Uterus (tissue), 4 donors: ENCODE measurements around the gene CITED4. TPM values are rescaled to one million over a fixed set of nuclear protein-coding genes. Genes with fewer than 3 reads are reported as not detected.

Source experiments
- DNase-seq, 2 donors: peaks; one replicate each; pipeline ENCODE4 v3.0.0-alpha.2; 2019 to 2020
- H3K27ac ChIP-seq, 2 donors: fragments of 200-600 bp; sonication (generic); 1 replicate in 1 of 2; 2 replicates in 1 of 2; pipeline ENCODE4 v1.5.1; 2016 to 2018
- H3K27me3 ChIP-seq, 2 donors: fragments of 200-600 bp; sonication (generic); one replicate each; pipeline ENCODE4 v1.5.1; 2018 to 2019; ENCODE audit warnings: control low read depth in 1 of 2
- H3K36me3 ChIP-seq, 2 donors: fragments of 200-600 bp; sonication (generic); one replicate each; pipeline ENCODE4 v1.5.1; 2019; ENCODE audit warnings: control low read depth in 1 of 2
- H3K4me1 ChIP-seq, 2 donors: fragments of 200-600 bp; sonication (generic); one replicate each; pipeline ENCODE4 v1.5.1; 2018 to 2019; ENCODE audit warnings: control low read depth in 1 of 2
- H3K4me3 ChIP-seq, 2 donors: fragments of 200-600 bp; sonication (generic); 1 replicate in 1 of 2; 2 replicates in 1 of 2; pipeline ENCODE4 v1.5.1; 2018 to 2019; ENCODE audit warnings: mild to moderate bottlenecking in 1 of 2
- H3K9me3 ChIP-seq, 2 donors: fragments of 200-600 bp; sonication (generic); one replicate each; pipeline ENCODE4 v1.5.1; 2019; ENCODE audit warnings: control low read depth in 1 of 2
- POLR2A ChIP-seq, 2 donors: fragments of 450-650 bp; IDR thresholded peaks; one replicate each; pipeline ENCODE4 v1.6.1; 2016; ENCODE audit warnings: antibody characterized with exemption in 2 of 2, mild to moderate bottlenecking in 1 of 2, moderate library complexity in 1 of 2
- intact Hi-C: fragments of 100-400 bp; cut with DNase I; formaldehyde crosslinking; loops from one replicate; pipeline ENCODE4 v1.15.1; 2023; ENCODE audit warnings: low total_unique reads
- total RNA-seq, 4 donors: library from RNA; depleted of rRNA in 3 of 4; stranded (reverse); fragments of >200 nt in 3 of 4; gene quantifications; one replicate each; pipeline versions ENCODE4 v1.1.0 to v1.2.4, GENCODE V29; 2014 to 2023
- TF ChIP-seq, protein P1 (sequence below), 4 experiments: fragments of 200-600 bp in 2 of 4; fragments of 450-650 bp in 2 of 4; sonication (generic) in 2 of 4; IDR thresholded peaks; one replicate each; pipeline ENCODE4 v1.5.1; 2016 to 2019; ENCODE audit warnings: antibody characterized with exemption in 4 of 4, mild to moderate bottlenecking in 2 of 4, moderate library complexity in 1 of 4
- donor health status: DM: yes; HTN: yes; CAD: no.

Gene CITED4
- total RNA-seq, 4 donors from 2014 or later, result 4.1 to 99.9 (median 19.9) TPM

DNA sequence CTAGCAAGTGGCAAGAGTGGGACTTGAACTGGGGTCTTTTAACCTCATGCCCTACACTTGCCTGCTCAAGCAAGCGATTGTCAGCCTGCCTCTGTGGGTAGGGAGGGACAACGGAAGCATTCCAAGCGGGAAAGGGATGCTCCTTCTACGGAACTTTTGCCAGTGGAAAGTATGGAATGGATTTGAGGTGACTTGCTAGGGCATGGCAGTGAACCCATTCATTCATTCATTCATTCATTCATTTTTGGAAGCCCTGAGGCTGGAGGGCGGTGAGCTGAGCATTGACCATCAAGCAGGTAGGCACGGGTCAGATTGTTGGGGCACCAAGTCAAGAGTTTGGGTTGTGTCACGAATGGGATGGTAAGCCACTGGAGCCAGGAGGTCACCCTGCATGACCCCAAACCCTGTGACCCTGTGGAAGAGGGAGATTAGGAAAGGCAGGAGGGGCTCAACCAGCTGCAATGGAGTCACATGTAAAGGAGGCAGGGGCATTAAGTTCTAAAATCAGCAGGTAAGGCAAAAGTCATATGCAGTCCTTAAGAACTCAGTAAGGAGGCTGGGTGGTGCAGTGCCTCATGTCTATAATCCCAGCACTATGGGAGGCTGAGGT is 11.8 kb upstream of the CITED4 start:
- no peak for TF ChIP-seq POLR2A (IDR thresholded peaks at IDR 0.05)
- TF ChIP-seq, protein P1, sequence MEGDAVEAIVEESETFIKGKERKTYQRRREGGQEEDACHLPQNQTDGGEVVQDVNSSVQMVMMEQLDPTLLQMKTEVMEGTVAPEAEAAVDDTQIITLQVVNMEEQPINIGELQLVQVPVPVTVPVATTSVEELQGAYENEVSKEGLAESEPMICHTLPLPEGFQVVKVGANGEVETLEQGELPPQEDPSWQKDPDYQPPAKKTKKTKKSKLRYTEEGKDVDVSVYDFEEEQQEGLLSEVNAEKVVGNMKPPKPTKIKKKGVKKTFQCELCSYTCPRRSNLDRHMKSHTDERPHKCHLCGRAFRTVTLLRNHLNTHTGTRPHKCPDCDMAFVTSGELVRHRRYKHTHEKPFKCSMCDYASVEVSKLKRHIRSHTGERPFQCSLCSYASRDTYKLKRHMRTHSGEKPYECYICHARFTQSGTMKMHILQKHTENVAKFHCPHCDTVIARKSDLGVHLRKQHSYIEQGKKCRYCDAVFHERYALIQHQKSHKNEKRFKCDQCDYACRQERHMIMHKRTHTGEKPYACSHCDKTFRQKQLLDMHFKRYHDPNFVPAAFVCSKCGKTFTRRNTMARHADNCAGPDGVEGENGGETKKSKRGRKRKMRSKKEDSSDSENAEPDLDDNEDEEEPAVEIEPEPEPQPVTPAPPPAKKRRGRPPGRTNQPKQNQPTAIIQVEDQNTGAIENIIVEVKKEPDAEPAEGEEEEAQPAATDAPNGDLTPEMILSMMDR (IDR thresholded peaks at IDR 0.05), result no peak
- no peaks in the 10 kb centered on the region for H3K27me3 ChIP-seq
- no peaks in the 10 kb centered on the region for H3K36me3 ChIP-seq
- no peak for DNase-seq
- intact Hi-C loops, result no loop called here
- no peaks in the 10 kb centered on the region for H3K9me3 ChIP-seq
- H3K27ac ChIP-seq, result no peak overlapping the region
- no peak overlapping the region for H3K4me3 ChIP-seq
- H3K4me1 ChIP-seq, result no peaks in the 10 kb centered on the region

DNA sequence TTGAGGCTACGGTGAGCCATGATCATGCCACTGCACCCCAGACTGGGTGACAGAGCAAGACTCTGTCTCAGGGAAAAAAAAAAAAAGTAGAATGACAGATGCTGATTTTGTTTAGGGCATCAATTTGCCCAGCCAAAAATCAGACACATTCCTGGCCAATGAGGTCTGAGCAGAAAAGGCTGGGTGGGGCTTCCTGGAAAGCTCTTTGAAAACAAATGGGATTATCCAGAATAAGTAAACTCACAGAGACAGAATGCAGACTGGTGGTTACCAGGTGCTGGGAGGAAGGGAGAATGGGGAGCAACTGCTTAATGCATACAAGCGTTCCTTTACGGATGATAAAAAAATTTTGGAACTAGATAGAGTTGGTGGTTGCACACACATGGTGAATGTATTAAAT is 10.1 kb upstream of the CITED4 start:
- Histone ChIP-seq H3K27ac (no peak overlapping the region), H3K36me3 (no peaks in the 10 kb centered on the region), H3K4me3 (no peak overlapping the region), H3K9me3 (no peaks in the 10 kb centered on the region), H3K4me1 (no peaks in the 10 kb centered on the region), H3K27me3 (no peaks in the 10 kb centered on the region)
- intact Hi-C loops, result no loop called here
- no peak for DNase-seq
- no peak for TF ChIP-seq POLR2A (IDR thresholded peaks at IDR 0.05)
- TF ChIP-seq, protein P1 (IDR thresholded peaks at IDR 0.05), result no peak

DNA sequence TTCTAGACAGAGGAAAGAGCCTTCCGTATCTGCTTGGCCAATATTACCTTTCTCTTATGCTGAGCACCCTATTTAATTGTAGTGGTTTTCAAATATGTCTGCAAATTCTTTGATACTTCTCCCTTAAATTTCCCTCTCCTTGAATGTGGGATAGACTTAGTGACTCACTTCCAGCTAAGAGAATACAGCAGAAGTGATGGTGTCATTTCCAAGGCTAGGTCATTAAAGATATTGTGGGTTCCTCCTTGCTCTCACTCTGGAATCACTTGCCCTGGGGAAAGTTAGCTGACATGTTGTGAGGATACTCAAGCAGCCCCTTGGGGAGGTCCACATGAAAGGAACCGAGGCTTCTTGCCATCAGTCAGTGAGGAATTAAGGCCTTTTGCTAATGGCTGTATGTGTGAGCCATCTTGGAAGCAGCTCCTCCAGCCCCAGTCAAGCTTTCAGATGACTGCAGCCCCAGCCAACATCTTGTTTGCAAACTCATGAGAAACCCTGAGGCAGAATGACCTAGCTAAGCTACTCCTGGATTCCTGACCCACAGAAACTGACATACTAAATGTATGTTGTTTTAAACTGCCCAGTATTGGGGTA is 8.1 kb upstream of the CITED4 start:
- DNase-seq, result no peak
- intact Hi-C loops, result no loop called here
- Histone ChIP-seq H3K36me3 (no peaks in the 10 kb centered on the region), H3K9me3 (no peaks in the 10 kb centered on the region), H3K4me3 (no peak overlapping the region), H3K27me3 (no peaks in the 10 kb centered on the region), H3K27ac (no peak overlapping the region), H3K4me1 (no peaks in the 10 kb centered on the region)
- TF ChIP-seq, protein P1 (IDR thresholded peaks at IDR 0.05), result no peak
- TF ChIP-seq POLR2A (IDR thresholded peaks at IDR 0.05), result no peak

DNA sequence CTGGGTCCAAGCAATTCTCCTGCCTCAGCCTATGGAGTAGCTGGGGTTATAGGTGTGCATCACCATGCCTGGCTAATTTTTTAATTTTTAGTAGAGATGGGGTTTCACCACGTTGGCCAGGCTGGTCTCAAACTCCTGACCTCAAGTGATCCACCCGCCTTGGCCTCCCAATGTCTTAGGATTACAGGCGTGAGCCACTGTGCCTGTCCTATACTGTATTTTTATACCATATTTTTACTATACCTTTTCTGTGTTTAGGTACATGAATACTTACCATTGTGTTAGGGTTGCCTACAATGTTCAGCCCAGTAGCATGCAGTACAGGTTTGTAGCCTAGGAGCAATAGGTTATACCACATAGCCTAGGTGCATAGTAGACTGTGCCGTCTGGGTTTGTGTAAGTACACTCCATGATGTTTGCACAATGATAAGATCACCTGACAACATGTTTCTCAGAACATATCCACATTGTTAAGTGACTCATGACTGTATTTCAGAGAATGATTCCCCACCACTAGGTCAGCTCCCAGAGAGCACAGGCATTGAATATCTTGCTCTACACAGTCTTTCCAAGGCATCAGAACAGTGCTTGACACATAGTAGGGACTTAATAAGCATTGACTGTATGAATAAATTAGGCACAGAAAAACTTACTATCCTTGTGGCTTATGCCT is 6.0 kb upstream of the CITED4 start:
- TF ChIP-seq, protein P1 (IDR thresholded peaks at IDR 0.05), result no peak
- TF ChIP-seq POLR2A (IDR thresholded peaks at IDR 0.05), result no peak
- H3K9me3 ChIP-seq, result no peaks in the 10 kb centered on the region
- intact Hi-C loops, result no loop called here
- H3K27me3 ChIP-seq, result no peaks in the 10 kb centered on the region
- no peak for DNase-seq
- H3K36me3 ChIP-seq, result no peaks in the 10 kb centered on the region
- H3K4me3 ChIP-seq, result no peak overlapping the region
- no peak overlapping the region for H3K27ac ChIP-seq
- H3K4me1 ChIP-seq, result no peaks in the 10 kb centered on the region
